Cardiac muscle cell (in vitro differentiated cells and primary cell): ENCODE measurements around the gene ADIRF. TPM values are rescaled to one million over a fixed set of nuclear protein-coding genes. Genes with fewer than 3 reads are reported as not detected.
"Not testable (repeated sequence)": the region's sequence is repeated elsewhere in the genome, so short reads cannot be mapped to it uniquely, and the experiment has no call there.

Source experiments
- DNase-seq, 2 donors: peaks; one replicate each; pipeline versions ENCODE4 v3.0.0 to v3.0.0-alpha.2; 2010 to 2017; ENCODE audit warnings: low read depth in 1 of 2, low spot score in 1 of 2
- H3K27ac ChIP-seq: fragments of 200-600 bp; sonication (generic); 2 replicates; pipeline ENCODE4 v1.5.1; 2016
- H3K27me3 ChIP-seq: fragments of 200-600 bp; sonication (generic); 2 replicates; pipeline ENCODE4 v1.6.0; 2016; ENCODE audit warnings: control low read depth
- H3K36me3 ChIP-seq: fragments of 200-600 bp; sonication (generic); 2 replicates; pipeline ENCODE4 v1.5.1; 2016; ENCODE audit warnings: control low read depth
- H3K4me1 ChIP-seq: fragments of 200-600 bp; sonication (generic); 2 replicates; pipeline ENCODE4 v1.8.1; 2017; ENCODE audit warnings: low read depth, mild to moderate bottlenecking, mixed run types
- H3K4me3 ChIP-seq: fragments of 200-600 bp; sonication (generic); 2 replicates; pipeline ENCODE4 v1.5.1; 2016; ENCODE audit warnings: mild to moderate bottlenecking
- H3K9me3 ChIP-seq: fragments of 200-600 bp; sonication (generic); 2 replicates; pipeline ENCODE4 v1.5.1; 2017; ENCODE audit warnings: low read depth, mild to moderate bottlenecking, control low read depth
- polyA plus RNA-seq: library from polyadenylated mRNA; unstranded; fragments of >200 nt; fragmentation: Nextera tagmentation; extraction: Ambion mirVana; gene quantifications from 2 replicates; pipeline ENCODE4 v1.2.1, GENCODE V29; 2016
- total RNA-seq: library from RNA; depleted of rRNA; stranded (reverse); fragments of >200 nt; gene quantifications from 2 replicates; pipeline ENCODE4 v1.2.3, GENCODE V29; 2016
- TF ChIP-seq, protein P1 (sequence below): IDR thresholded peaks from 2 replicates; pipeline ENCODE4 v1.5.1; 2012; ENCODE audit warnings: low read depth, mild to moderate bottlenecking, low read length

The ADIRF gene
- total and polyA plus RNA-seq, 2 experiments from 2014 or later = 0.40 TPM; not detected in 1

DNA sequence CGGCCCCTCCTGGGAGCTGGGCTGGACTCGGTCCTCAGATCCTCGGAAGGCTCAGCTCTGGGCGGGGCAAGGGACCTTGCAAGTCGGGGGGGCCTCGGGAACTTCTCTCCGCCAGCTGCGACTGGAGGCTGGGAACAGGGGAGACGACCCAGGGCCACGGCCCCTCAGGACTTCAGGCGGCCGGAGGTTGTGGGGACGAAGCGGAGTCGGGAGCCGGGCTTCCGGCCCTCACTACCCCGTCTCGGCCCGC, 2.6 kb downstream of the ADIRF start:
- no peaks in the 10 kb centered on the region for H3K36me3 ChIP-seq
- H3K27ac ChIP-seq = no peak overlapping the region
- H3K4me1 ChIP-seq = peaks cover 13% of the 10 kb centered on the region
- DNase-seq = no peak
- TF ChIP-seq, protein P1, sequence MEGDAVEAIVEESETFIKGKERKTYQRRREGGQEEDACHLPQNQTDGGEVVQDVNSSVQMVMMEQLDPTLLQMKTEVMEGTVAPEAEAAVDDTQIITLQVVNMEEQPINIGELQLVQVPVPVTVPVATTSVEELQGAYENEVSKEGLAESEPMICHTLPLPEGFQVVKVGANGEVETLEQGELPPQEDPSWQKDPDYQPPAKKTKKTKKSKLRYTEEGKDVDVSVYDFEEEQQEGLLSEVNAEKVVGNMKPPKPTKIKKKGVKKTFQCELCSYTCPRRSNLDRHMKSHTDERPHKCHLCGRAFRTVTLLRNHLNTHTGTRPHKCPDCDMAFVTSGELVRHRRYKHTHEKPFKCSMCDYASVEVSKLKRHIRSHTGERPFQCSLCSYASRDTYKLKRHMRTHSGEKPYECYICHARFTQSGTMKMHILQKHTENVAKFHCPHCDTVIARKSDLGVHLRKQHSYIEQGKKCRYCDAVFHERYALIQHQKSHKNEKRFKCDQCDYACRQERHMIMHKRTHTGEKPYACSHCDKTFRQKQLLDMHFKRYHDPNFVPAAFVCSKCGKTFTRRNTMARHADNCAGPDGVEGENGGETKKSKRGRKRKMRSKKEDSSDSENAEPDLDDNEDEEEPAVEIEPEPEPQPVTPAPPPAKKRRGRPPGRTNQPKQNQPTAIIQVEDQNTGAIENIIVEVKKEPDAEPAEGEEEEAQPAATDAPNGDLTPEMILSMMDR = no peak
- H3K4me3 ChIP-seq = peak overlapping the region; percentile 22
- no peaks in the 10 kb centered on the region for H3K9me3 ChIP-seq
- H3K27me3 ChIP-seq = peaks cover 5% of the 10 kb centered on the region

DNA sequence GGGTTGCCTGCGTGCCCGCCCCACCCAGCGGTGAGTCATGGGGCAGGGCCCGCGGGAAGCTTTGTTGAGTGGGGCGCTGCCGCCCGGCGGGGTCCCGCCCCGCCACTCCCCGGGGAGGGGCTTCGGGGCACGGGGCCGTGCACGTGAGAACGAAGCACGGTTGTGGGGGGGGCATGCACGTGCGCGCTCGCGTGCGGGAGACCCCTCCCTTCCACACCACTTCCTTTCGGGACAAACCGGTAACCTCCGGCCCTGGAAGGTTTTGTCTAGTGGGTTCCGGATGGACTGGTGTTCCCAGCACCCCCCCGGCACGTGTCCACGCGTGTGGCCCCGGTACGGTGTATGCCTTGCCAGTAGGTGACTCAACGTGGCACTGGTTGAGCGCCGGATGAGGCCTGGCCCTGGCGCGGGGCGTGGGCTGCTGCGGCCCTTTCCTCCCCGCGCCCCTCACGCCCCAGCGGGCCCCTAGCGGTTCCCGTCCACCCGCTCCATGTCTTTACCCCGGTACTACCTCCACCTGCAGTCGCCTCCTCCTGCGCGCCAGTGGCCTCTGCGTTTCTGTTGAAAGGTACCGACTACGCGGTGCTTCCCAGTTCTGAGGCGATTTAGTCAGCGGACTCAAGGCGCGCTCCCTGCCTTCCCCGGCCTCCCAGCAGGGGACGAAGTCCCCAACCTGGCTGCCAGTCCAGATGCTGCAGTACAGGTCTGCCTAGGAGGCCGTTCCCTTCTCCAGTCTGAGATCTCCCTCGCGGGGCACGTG, 3.1 kb downstream of the ADIRF start:
- H3K9me3 ChIP-seq = no peaks in the 10 kb centered on the region
- H3K4me1 ChIP-seq = peaks cover 13% of the 10 kb centered on the region
- DNase-seq = peak; percentile 79 to 90
- H3K4me3 ChIP-seq = peak overlapping the region; percentile 22
- TF ChIP-seq, protein P1 = no peak
- H3K27me3 ChIP-seq = peaks cover 5% of the 10 kb centered on the region
- peak overlapping the region; percentile 33 for H3K27ac ChIP-seq
- H3K36me3 ChIP-seq = no peaks in the 10 kb centered on the region

DNA sequence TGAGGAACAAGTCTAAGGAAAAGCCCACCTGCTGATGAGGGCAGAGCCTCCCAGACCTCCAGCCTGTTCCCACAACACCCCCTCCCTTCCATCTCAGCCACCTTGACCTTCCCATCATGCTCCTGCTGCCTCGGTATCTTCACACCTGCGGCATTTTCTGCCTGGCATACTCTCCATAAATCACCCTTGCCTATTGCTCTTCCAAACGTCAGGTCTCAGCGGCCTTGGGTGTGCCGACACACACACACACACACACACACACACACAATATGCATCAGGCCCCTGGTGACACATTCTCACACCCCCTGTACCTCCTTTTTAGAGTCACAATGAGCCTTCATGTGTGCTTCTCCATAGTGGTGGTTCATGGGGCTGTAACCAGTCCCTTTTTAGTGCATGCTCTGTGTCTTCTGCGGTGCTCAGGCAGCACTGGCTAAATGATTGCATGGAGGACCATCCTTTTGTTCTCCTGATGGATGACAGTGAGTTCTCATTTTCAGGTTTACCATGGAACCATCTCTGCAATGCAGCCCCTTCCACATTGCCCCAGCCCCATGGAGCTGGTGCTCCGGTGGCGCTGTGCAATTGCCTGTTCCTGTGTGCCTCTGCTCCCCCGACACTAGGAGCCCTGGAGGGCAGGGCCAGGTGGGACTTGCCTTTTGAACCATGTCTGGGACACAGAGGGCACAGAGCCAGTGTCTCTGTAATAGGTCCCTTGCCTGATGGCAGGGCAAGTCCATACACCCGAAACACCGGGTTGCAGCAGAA, 4.5 kb downstream of the ADIRF start:
- TF ChIP-seq, protein P1 = no peak
- Histone ChIP-seq H3K4me3 (no peak overlapping the region), H3K27me3 (peaks cover 5% of the 10 kb centered on the region), H3K36me3 (no peaks in the 10 kb centered on the region), H3K9me3 (no peaks in the 10 kb centered on the region), H3K4me1 (peaks cover 13% of the 10 kb centered on the region), H3K27ac (no peak overlapping the region)
- no peak for DNase-seq

DNA sequence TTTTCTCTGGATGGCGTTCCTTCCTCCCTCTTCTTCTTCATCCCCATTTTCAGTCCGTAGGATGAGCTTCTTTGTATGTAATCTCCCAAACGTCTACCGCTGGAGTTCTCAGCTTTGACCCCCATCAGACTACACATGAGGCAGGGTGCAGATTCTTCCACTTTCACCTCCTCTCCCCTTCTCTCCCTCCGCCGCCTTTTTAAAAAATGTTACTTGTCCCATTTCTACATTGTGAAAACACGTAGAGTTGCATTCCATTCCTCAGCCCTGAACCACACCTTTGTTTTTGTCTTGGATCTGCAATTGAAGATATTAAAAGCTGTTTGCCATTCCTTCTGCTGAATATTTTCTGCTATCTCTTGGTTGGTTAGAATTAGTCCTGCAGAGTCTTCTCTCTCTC, 6.2 kb downstream of the ADIRF start:
- H3K4me3 ChIP-seq = no peak overlapping the region
- DNase-seq = no peak
- H3K27ac ChIP-seq = no peak overlapping the region
- H3K9me3 ChIP-seq = no peaks in the 10 kb centered on the region
- peaks cover 13% of the 10 kb centered on the region for H3K4me1 ChIP-seq
- H3K27me3 ChIP-seq = peaks cover 5% of the 10 kb centered on the region
- TF ChIP-seq, protein P1 = no peak
- no peaks in the 10 kb centered on the region for H3K36me3 ChIP-seq

DNA sequence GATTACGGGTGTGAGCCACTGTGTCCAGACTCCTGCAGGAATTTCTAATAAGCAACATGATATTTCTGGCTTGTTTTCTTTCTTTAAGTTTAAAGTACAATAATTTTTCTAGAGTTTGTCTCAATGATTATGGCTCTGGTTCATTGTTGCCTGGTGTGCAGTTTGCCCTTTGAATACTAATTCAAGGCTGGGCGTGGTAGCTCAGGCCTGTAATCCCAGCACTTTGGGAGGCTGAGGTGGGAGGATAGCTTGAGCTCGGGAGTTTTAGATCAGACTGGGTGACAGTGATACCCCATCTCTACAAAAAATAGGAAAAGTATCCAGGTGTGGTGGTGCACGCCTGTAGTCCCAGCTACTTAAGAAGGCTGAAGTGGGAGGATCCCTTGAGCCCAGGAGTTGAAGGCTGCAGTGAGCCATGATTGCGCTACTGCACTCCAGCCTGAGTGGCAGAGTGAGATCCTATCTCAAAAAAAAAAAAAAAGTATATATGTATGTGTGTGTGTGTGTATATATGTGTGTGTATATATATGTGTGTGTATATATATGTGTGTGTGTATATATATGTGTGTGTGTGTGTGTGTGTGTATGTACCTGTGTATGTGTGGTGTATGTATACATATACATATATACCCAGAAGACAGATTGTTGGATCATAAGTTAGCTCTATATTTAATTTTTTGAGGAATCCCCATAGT, 8.2 kb downstream of the ADIRF start:
- no peak for DNase-seq
- H3K36me3 ChIP-seq = no peaks in the 10 kb centered on the region
- no peaks in the 10 kb centered on the region for H3K9me3 ChIP-seq
- H3K27ac ChIP-seq = no peak overlapping the region
- H3K27me3 ChIP-seq = peaks cover 5% of the 10 kb centered on the region
- TF ChIP-seq, protein P1 = no peak
- H3K4me1 ChIP-seq = peaks cover 16% of the 10 kb centered on the region
- H3K4me3 ChIP-seq = no peak overlapping the region

DNA sequence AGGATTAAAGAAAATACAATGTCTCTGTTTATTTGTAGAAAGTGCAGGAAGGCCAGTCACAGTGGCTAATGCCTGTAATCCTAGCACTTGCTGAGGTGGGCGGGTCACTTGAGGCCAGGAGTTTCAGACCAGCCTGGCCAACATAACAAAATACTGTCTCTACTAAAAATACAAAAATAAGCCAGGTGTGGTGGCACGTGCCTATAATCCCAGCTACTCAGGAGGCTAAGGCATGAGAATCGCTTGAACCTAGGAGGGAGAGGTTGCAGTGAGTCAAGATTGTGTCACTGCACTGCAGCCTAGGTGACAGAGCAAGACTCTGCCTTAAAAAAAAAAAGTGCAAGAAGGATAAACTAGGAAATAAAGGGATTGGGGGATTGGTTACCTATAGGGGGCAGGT, 10.2 kb downstream of the ADIRF start:
- not testable (repeated sequence) for H3K27me3 ChIP-seq, H3K4me3 ChIP-seq, H3K9me3 ChIP-seq, DNase-seq, H3K27ac ChIP-seq, H3K36me3 ChIP-seq
- H3K4me1 ChIP-seq = peaks cover 16% of the 10 kb centered on the region
